ENCODE data around the gene IWS1. TPM values are rescaled to one million over a fixed set of nuclear protein-coding genes. Genes with fewer than 3 reads are reported as not detected.

IWS1 gene
- total RNA-seq, 1 donor from 2014 or later = 39.8 TPM

DNA sequence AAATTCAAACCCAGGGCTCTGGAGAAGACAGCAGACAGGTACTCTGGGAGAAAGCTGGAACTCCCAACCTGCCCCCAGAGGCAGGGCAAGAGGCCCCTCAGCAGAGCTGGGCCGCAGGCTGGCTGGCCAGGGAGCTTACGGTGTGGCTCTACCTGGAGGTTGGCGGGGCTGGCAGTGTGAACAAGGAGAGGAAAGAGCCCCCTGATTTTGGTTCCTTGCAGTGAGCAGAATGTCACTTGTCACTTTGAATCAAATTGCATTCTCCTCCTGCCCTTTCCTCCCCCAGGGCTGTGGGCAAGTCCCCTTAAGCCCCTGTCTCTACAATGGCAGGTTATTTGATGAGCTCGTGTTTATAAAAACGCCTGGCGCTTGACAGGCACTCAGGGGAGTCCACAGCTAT is 41.8 kb upstream of the IWS1 start:
- no peaks in the 10 kb centered on the region for H3K36me3 Mint-ChIP-seq (ENCODE audit: unreplicated experiment)
- TF ChIP-seq, protein P1, sequence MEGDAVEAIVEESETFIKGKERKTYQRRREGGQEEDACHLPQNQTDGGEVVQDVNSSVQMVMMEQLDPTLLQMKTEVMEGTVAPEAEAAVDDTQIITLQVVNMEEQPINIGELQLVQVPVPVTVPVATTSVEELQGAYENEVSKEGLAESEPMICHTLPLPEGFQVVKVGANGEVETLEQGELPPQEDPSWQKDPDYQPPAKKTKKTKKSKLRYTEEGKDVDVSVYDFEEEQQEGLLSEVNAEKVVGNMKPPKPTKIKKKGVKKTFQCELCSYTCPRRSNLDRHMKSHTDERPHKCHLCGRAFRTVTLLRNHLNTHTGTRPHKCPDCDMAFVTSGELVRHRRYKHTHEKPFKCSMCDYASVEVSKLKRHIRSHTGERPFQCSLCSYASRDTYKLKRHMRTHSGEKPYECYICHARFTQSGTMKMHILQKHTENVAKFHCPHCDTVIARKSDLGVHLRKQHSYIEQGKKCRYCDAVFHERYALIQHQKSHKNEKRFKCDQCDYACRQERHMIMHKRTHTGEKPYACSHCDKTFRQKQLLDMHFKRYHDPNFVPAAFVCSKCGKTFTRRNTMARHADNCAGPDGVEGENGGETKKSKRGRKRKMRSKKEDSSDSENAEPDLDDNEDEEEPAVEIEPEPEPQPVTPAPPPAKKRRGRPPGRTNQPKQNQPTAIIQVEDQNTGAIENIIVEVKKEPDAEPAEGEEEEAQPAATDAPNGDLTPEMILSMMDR (IDR thresholded peaks at IDR 0.05) = no peak
- H3K4me1 Mint-ChIP-seq (ENCODE audit: unreplicated experiment) = peaks cover 8% of the 10 kb centered on the region
- no peak overlapping the region for H3K27ac Mint-ChIP-seq (ENCODE audit: unreplicated experiment)
- DNase-seq (ENCODE audit: extremely low spot score, unreplicated experiment) = peak; percentile 53
- H3K9me3 Mint-ChIP-seq (ENCODE audit: unreplicated experiment) = no peaks in the 10 kb centered on the region
- peaks cover 4% of the 10 kb centered on the region for H3K27me3 Mint-ChIP-seq (ENCODE audit: unreplicated experiment)
- H3K4me3 Mint-ChIP-seq (ENCODE audit: unreplicated experiment) = no peak overlapping the region

DNA sequence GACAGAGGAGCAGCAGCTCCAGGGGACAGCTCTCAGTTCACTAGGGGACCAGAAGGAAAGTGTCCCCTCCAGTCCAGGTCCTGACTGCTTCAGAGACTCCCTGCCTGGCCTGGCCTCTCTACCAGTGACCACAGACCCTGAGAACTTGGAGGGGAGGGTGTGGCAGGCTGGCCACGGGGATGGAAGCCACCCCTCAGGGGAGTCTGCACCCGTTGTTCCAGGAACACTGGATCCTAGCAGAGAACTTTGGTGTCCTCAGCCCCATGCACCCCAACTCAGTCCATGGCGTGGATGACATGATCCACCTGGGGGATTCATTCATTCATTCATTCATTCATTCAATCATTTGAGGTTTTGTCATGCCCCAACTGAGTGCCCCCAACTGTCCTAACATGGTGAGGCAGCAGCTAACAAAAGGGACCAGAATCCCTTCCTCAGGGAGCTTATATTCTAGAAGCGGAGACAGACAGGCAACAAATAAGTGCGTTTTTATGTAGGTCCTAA is 41.1 kb upstream of the IWS1 start:
- no peak overlapping the region for H3K27ac Mint-ChIP-seq (ENCODE audit: unreplicated experiment)
- H3K4me3 Mint-ChIP-seq (ENCODE audit: unreplicated experiment) = no peak overlapping the region
- H3K36me3 Mint-ChIP-seq (ENCODE audit: unreplicated experiment) = peaks cover 2% of the 10 kb centered on the region
- H3K27me3 Mint-ChIP-seq (ENCODE audit: unreplicated experiment) = peaks cover 4% of the 10 kb centered on the region
- H3K9me3 Mint-ChIP-seq (ENCODE audit: unreplicated experiment) = no peaks in the 10 kb centered on the region
- TF ChIP-seq, protein P1 (IDR thresholded peaks at IDR 0.05) = no peak
- DNase-seq (ENCODE audit: extremely low spot score, unreplicated experiment) = peak; percentile 48
- peaks cover 8% of the 10 kb centered on the region for H3K4me1 Mint-ChIP-seq (ENCODE audit: unreplicated experiment)

DNA sequence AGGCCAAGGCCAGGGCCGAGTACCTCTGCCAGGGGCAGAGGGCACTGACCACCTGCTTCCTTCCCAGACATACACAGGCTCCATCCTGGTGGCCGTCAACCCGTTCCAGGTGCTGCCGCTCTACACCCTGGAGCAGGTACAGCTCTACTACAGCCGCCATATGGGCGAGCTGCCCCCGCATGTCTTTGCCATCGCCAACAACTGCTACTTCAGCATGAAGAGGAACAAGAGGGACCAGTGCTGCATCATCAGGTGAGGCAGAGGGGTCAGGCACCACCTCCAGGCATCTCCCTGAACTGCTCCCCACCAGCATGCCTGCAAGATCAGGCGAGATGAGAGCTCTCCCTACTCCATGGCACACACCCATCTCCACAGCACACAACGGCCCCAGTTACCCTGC is 40.3 kb upstream of the IWS1 start:
- Mint-ChIP-seq H3K4me1 (ENCODE audit: unreplicated experiment) (peaks cover 8% of the 10 kb centered on the region), H3K36me3 (ENCODE audit: unreplicated experiment) (peaks cover 2% of the 10 kb centered on the region), H3K27me3 (ENCODE audit: unreplicated experiment) (peaks cover 4% of the 10 kb centered on the region), H3K9me3 (ENCODE audit: unreplicated experiment) (no peaks in the 10 kb centered on the region), H3K27ac (ENCODE audit: unreplicated experiment) (no peak overlapping the region), H3K4me3 (ENCODE audit: unreplicated experiment) (no peak overlapping the region)
- TF ChIP-seq, protein P1 (IDR thresholded peaks at IDR 0.05) = no peak
- DNase-seq (ENCODE audit: extremely low spot score, unreplicated experiment) = peak; percentile 63

DNA sequence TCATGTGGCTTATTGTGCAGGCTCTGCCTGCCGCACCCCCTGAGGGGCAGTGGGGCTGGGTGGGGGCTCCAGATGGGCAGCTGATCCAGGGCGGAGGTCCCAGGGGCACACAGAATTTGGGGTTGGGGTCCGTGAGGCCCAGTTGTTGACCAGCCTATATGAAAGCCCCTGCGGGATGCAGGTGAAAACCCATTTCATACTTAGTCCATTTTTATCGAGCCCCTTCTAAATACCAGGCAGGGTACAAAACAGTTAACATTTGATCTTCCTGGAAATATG is 39.8 kb upstream of the IWS1 start:
- peak; percentile 71 for DNase-seq (ENCODE audit: extremely low spot score, unreplicated experiment)
- peaks cover 8% of the 10 kb centered on the region for H3K4me1 Mint-ChIP-seq (ENCODE audit: unreplicated experiment)
- no peaks in the 10 kb centered on the region for H3K9me3 Mint-ChIP-seq (ENCODE audit: unreplicated experiment)
- peaks cover 2% of the 10 kb centered on the region for H3K36me3 Mint-ChIP-seq (ENCODE audit: unreplicated experiment)
- peaks cover 4% of the 10 kb centered on the region for H3K27me3 Mint-ChIP-seq (ENCODE audit: unreplicated experiment)
- H3K27ac Mint-ChIP-seq (ENCODE audit: unreplicated experiment) = no peak overlapping the region
- no peak overlapping the region for H3K4me3 Mint-ChIP-seq (ENCODE audit: unreplicated experiment)
- TF ChIP-seq, protein P1 (IDR thresholded peaks at IDR 0.05) = no peak

DNA sequence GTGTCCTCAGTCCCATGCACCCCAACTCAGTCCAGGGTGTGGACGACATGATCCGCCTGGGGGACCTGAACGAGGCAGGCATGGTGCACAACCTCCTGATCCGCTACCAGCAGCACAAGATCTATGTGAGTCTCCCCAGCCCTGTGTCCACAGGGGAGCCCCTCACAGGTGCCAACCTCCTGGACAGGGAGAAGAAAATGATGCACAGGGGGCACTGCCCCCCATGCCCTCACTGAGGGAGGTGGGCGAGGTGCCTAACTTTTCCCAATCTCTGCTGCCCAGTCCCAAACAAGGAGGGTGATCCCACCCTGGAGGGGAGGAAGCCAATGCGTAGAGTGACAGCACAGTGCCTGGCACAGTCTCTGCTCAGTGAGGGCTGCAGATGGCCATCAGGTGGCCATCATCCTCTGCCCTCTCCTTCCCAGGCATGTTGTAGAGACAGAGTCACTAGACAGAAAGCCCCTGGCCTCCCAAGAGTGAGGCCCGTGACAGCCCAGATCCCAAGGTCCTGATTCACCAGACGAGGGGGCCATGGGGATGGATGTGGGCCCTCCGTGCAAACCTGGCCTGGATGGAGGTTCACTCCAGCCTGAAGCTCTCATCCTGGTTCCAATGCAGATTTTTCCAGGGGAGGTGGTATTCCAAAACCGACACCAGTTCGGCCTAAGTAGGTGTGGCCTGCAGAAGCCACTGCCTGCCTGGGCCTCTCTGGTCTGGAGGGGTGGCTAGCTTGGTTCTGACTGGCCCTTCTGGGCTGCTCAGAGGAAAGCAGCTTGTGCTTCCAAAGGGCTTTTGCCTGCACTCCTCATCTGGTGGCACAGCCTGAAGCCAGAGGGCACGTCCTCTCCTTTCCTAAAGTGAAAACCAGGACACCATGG is 39.2 kb upstream of the IWS1 start:
- H3K27me3 Mint-ChIP-seq (ENCODE audit: unreplicated experiment) = peaks cover 4% of the 10 kb centered on the region
- H3K4me3 Mint-ChIP-seq (ENCODE audit: unreplicated experiment) = no peak overlapping the region
- H3K27ac Mint-ChIP-seq (ENCODE audit: unreplicated experiment) = no peak overlapping the region
- peaks cover 11% of the 10 kb centered on the region for H3K4me1 Mint-ChIP-seq (ENCODE audit: unreplicated experiment)
- peak; percentile 78 for DNase-seq (ENCODE audit: extremely low spot score, unreplicated experiment)
- TF ChIP-seq, protein P1 (IDR thresholded peaks at IDR 0.05) = no peak
- H3K36me3 Mint-ChIP-seq (ENCODE audit: unreplicated experiment) = peaks cover 2% of the 10 kb centered on the region
- H3K9me3 Mint-ChIP-seq (ENCODE audit: unreplicated experiment) = no peaks in the 10 kb centered on the region

All from osteocyte (in vitro differentiated cells).